H1 (cell line): ENCODE data around the gene TMEM176B. TPM values are rescaled to one million over a fixed set of nuclear protein-coding genes. Genes with fewer than 3 reads are reported as not detected.

Experiments used
- CTCF ChIA-PET: fragments of 300-600 bp; sonication (Branson Sonifier 250); formaldehyde crosslinking; loops from one replicate; lab custom pipeline; 2021; ENCODE audit not compliant: partially characterized antibody; lab: Charles Lee
- POLR2A ChIA-PET: fragments of 300-600 bp; sonication (Branson Sonifier 250); formaldehyde crosslinking; loops from one replicate; lab custom pipeline; 2021; ENCODE audit warnings: inconsistent platforms; ENCODE audit not compliant: partially characterized antibody; lab: Charles Lee
- DNase-seq, 2 experiments: peaks; one replicate each; pipeline versions ENCODE4 v3.0.0 to v3.0.0-alpha.2; 2010 to 2022; ENCODE audit warnings: low spot score in 2 of 2, low read depth in 1 of 2, mixed read lengths in 1 of 2
- FAIRE-seq: peaks from 2 replicates; lab custom pipeline; 2011; peaks lifted over from hg19 to GRCh38; lab: Jason Lieb, UNC
- H2AFZ ChIP-seq: 2 replicates; pipeline ENCODE4 v1.8.1; 2012; ENCODE audit warnings: low read length, inconsistent platforms
- H2AK5ac ChIP-seq: 2 replicates; pipeline ENCODE4 v1.6.1; 2013; ENCODE audit warnings: low read depth, low read length
- H2BK120ac ChIP-seq: replicated peaks from 2 replicates; pipeline ENCODE3; 2013; ENCODE audit warnings: low read depth, low read length, inconsistent platforms
- H2BK12ac ChIP-seq: 2 replicates; pipeline ENCODE4 v1.6.1; 2013; ENCODE audit warnings: low read depth, low read length
- H2BK15ac ChIP-seq: 2 replicates; pipeline ENCODE4 v1.6.1; 2013; ENCODE audit warnings: low read length
- H2BK20ac ChIP-seq: 2 replicates; pipeline ENCODE4 v1.6.1; 2013; ENCODE audit warnings: low read length
- H2BK5ac ChIP-seq: 2 replicates; pipeline ENCODE4 v1.6.1; 2013; ENCODE audit warnings: low read depth, low read length
- H3K14ac ChIP-seq: 2 replicates; pipeline ENCODE4 v1.6.1; 2013; ENCODE audit warnings: inconsistent platforms; ENCODE audit not compliant: insufficient read length
- H3K18ac ChIP-seq: 2 replicates; pipeline ENCODE4 v1.6.1; 2013; ENCODE audit warnings: low read length; ENCODE audit errors: extremely low read depth
- H3K23ac ChIP-seq: 2 replicates; pipeline ENCODE4 v1.6.1; 2013; ENCODE audit warnings: inconsistent platforms; ENCODE audit not compliant: insufficient read length
- H3K23me2 ChIP-seq: 2 replicates; pipeline ENCODE4 v1.6.1; 2013; ENCODE audit warnings: low read depth, low read length
- H3K27ac ChIP-seq: 2 replicates; pipeline ENCODE4 v1.6.1; 2011; ENCODE audit warnings: low read depth, low read length, inconsistent platforms
- H3K27me3 ChIP-seq, 4 experiments: replicated peaks in 1 of 4; 1 replicate in 1 of 4; 2 replicates in 3 of 4; pipeline versions ENCODE4 v1.6.1 to v1.8.1; 2011 to 2013; ENCODE audit warnings: low read length in 3 of 4, mild to moderate bottlenecking in 3 of 4, inconsistent platforms in 2 of 4, mixed read lengths in 2 of 4, moderate library complexity in 1 of 4; ENCODE audit not compliant: control insufficient read depth in 3 of 4, insufficient read depth in 3 of 4; ENCODE audit errors: extremely low read depth in 1 of 4
- H3K36me3 ChIP-seq, 4 experiments: 2 replicates each; pipeline versions ENCODE4 v1.6.1 to v1.8.1; 2011 to 2013; ENCODE audit warnings: mild to moderate bottlenecking in 4 of 4, low read length in 3 of 4, moderate library complexity in 2 of 4, control low read depth in 1 of 4, inconsistent platforms in 1 of 4; ENCODE audit not compliant: insufficient read depth in 4 of 4, control insufficient read depth in 2 of 4
- H3K4ac ChIP-seq: replicated peaks from 2 replicates; pipeline ENCODE3; 2013; ENCODE audit warnings: low read length, low read depth, mixed read lengths, inconsistent platforms; ENCODE audit not compliant: insufficient read length
- H3K4me1 ChIP-seq, 4 experiments: replicated peaks in 1 of 4; 1 replicate in 1 of 4; 2 replicates in 3 of 4; pipeline versions ENCODE4 v1.6.1 to v1.8.1; 2011 to 2013; ENCODE audit warnings: low read length in 3 of 4, inconsistent platforms in 2 of 4, mixed read lengths in 1 of 4; ENCODE audit not compliant: insufficient read depth in 4 of 4, control insufficient read depth in 3 of 4
- H3K4me2 ChIP-seq, 2 experiments: 2 replicates each; pipeline versions ENCODE4 v1.6.1 to v1.8.1; 2011 to 2013; ENCODE audit warnings: low read depth in 2 of 2, low read length in 2 of 2, control low read depth in 1 of 2, inconsistent platforms in 1 of 2, mild to moderate bottlenecking in 1 of 2; ENCODE audit not compliant: insufficient read depth in 1 of 2
- H3K4me3 ChIP-seq, 4 experiments: fragments of 200-600, 300-600 bp in 1 of 4; sonication (generic), shearing (Covaris generic), sonication (Bioruptor Twin) in 1 of 4; 2 replicates each; pipeline versions ENCODE4 v1.5.1 to v1.8.1; 2011 to 2016; ENCODE audit warnings: low read length in 4 of 4, low read depth in 3 of 4, control low read depth in 2 of 4, inconsistent platforms in 2 of 4, mild to moderate bottlenecking in 2 of 4, mixed read lengths in 1 of 4, moderate library complexity in 1 of 4; ENCODE audit not compliant: insufficient read depth in 2 of 4; ENCODE audit errors: extremely low read depth in 1 of 4
- H3K56ac ChIP-seq: replicated peaks from 2 replicates; pipeline ENCODE3; 2013; ENCODE audit warnings: low read depth, mild to moderate bottlenecking, mixed read lengths, low read length, inconsistent platforms; ENCODE audit not compliant: insufficient read length
- H3K79me1 ChIP-seq: 2 replicates; pipeline ENCODE4 v1.6.1; 2013; ENCODE audit warnings: low read depth, low read length, control low read depth
- H3K79me2 ChIP-seq, 2 experiments: 2 replicates each; pipeline versions ENCODE4 v1.6.1 to v1.8.1; 2012 to 2013; ENCODE audit warnings: low read length in 2 of 2, mild to moderate bottlenecking in 2 of 2, inconsistent platforms in 1 of 2; ENCODE audit not compliant: insufficient read depth in 2 of 2, control insufficient read depth in 1 of 2
- H3K9ac ChIP-seq, 4 experiments: replicated peaks in 1 of 4; 1 replicate in 1 of 4; 2 replicates in 3 of 4; pipeline versions ENCODE4 v1.6.1 to v1.8.1; 2011 to 2013; ENCODE audit warnings: low read depth in 3 of 4, low read length in 3 of 4, control low read depth in 2 of 4, mild to moderate bottlenecking in 2 of 4, moderate library complexity in 2 of 4, inconsistent platforms in 1 of 4; ENCODE audit errors: extremely low read depth in 1 of 4
- H3K9me3 ChIP-seq, 2 experiments: 2 replicates each; pipeline versions ENCODE4 v1.6.1 to v1.8.1; 2012 to 2013; ENCODE audit warnings: mild to moderate bottlenecking in 2 of 2, moderate library complexity in 2 of 2, control low read depth in 1 of 2, inconsistent platforms in 1 of 2, low read depth in 1 of 2, low read length in 1 of 2, mixed read lengths in 1 of 2; ENCODE audit not compliant: insufficient read depth in 2 of 2
- H4K20me1 ChIP-seq, 2 experiments: replicated peaks in 1 of 2; 2 replicates each; pipeline versions ENCODE3 to v1.8.1; 2011 to 2013; ENCODE audit warnings: inconsistent platforms in 2 of 2, low read length in 2 of 2, mild to moderate bottlenecking in 1 of 2; ENCODE audit not compliant: insufficient read depth in 2 of 2, control insufficient read depth in 1 of 2
- H4K5ac ChIP-seq: 2 replicates; pipeline ENCODE4 v1.6.1; 2013; ENCODE audit warnings: low read length, low read depth, mixed read lengths, inconsistent platforms; ENCODE audit not compliant: insufficient read length
- H4K8ac ChIP-seq: 2 replicates; pipeline ENCODE4 v1.8.0; 2013; ENCODE audit warnings: mild to moderate bottlenecking, moderate library complexity, low read length, inconsistent platforms; ENCODE audit not compliant: insufficient read depth; ENCODE audit errors: extremely low read depth
- H4K91ac ChIP-seq: replicated peaks from 2 replicates; pipeline ENCODE3; 2013; ENCODE audit warnings: low read length, mixed read lengths, inconsistent platforms; ENCODE audit not compliant: insufficient read length
- BRCA1 ChIP-seq: IDR thresholded peaks from 2 replicates; pipeline ENCODE4 v1.6.1; 2012; ENCODE audit warnings: low read depth, low read length, improper control_type of control experiment
- CREB1 ChIP-seq: IDR thresholded peaks from 2 replicates; pipeline ENCODE4 v1.6.1; 2012; ENCODE audit warnings: inconsistent platforms
- EZH2 ChIP-seq: fragments of 200-600 bp; sonication (generic); IDR thresholded peaks from 2 replicates; pipeline ENCODE4 v1.7.1; 2012; ENCODE audit warnings: low read depth, mild to moderate bottlenecking, moderate library complexity, low read length, inconsistent platforms; ENCODE audit not compliant: severe bottlenecking
- KDM1A ChIP-seq: fragments of 200-600, 300-600 bp; sonication (generic); IDR thresholded peaks from 2 replicates; pipeline ENCODE4 v1.7.1; 2016; ENCODE audit warnings: mild to moderate bottlenecking, low read length, borderline replicate concordance
- KDM5A ChIP-seq: fragments of 200-600 bp; IDR thresholded peaks from 2 replicates; pipeline ENCODE4 v1.7.1; 2012; ENCODE audit warnings: mild to moderate bottlenecking, low read length, inconsistent platforms, mixed read lengths
- POU5F1 ChIP-seq: IDR thresholded peaks from 2 replicates; pipeline ENCODE4 v1.6.1; 2011; ENCODE audit warnings: low read depth, mild to moderate bottlenecking, low read length, moderate library complexity
- RAD21 ChIP-seq, 2 experiments: IDR thresholded peaks in 1 of 2; conservative IDR thresholded peaks in 1 of 2; 2 replicates each; pipeline ENCODE4 v1.6.1; 2011; ENCODE audit warnings: low read depth in 2 of 2, low read length in 2 of 2, improper control_type of control experiment in 1 of 2, inconsistent platforms in 1 of 2, mild to moderate bottlenecking in 1 of 2, moderate library complexity in 1 of 2
- RBBP5 ChIP-seq: IDR thresholded peaks from 2 replicates; pipeline ENCODE4 v1.7.1; 2012; ENCODE audit warnings: low read depth, mild to moderate bottlenecking, inconsistent platforms, low read length, moderate library complexity, borderline replicate concordance
- SRF ChIP-seq: IDR thresholded peaks from 2 replicates; pipeline ENCODE4 v1.6.1; 2011; ENCODE audit warnings: mild to moderate bottlenecking, low read depth, low read length, moderate library complexity
- WGBS, 2 experiments: shearing (Covaris generic) in 1 of 2; methylation state at CpG; one replicate each; pipeline versions ENCODE4 v1.1.6 to v1.1.7; 2013 to 2015; ENCODE audit warnings: low lambda C conversion rate in 2 of 2, mixed read lengths in 2 of 2, inconsistent platforms in 1 of 2, low coverage in 1 of 2, missing lambda C conversion rate in 1 of 2; ENCODE audit not compliant: insufficient replicate concordance in 2 of 2, insufficient coverage in 1 of 2, insufficient read length in 1 of 2; ENCODE audit errors: extremely low coverage in 1 of 2, missing lambda C conversion rate in 1 of 2; 5-methylcytosine and 5-hydroxymethylcytosine counted together
- polyA plus RNA-seq, 7 experiments: library from polyadenylated mRNA; depleted of rRNA in 3 of 7; stranded (reverse) in 5 of 7; unstranded in 2 of 7; fragments of >200 nt in 5 of 7; fragments of 200-250 nt in 2 of 7; gene quantifications; 1 replicate in 5 of 7; 2 replicates in 1 of 7; 4 replicates in 1 of 7; pipeline versions ENCODE4 v1.2.1 to v1.2.3, GENCODE V29; 2011 to 2013; ENCODE audit warnings: missing spikeins in 2 of 7, mixed read lengths in 2 of 7
- total RNA-seq: library from RNA; stranded (reverse); fragmentation: NEBNext Ultra II Directional; extraction: Animal tissue kit (Norgen Biotek cat#: 25700); gene quantifications from 2 replicates; pipeline ENCODE4 v1.2.1, GENCODE V29; 2021
- TF ChIP-seq, protein P1 (sequence below): IDR thresholded peaks from 2 replicates; pipeline ENCODE4 v1.6.1; 2012; ENCODE audit warnings: inconsistent platforms
- TF ChIP-seq, protein P2 (sequence below): IDR thresholded peaks from 2 replicates; pipeline ENCODE4 v1.6.1; 2012; ENCODE audit warnings: inconsistent platforms

Gene TMEM176B
- total and polyA plus RNA-seq, 2 of the 8 experiments (the other 6 are each of a cell fraction or from before 2014, with no cell fraction given): 1.2 to 2.1 TPM

DNA sequence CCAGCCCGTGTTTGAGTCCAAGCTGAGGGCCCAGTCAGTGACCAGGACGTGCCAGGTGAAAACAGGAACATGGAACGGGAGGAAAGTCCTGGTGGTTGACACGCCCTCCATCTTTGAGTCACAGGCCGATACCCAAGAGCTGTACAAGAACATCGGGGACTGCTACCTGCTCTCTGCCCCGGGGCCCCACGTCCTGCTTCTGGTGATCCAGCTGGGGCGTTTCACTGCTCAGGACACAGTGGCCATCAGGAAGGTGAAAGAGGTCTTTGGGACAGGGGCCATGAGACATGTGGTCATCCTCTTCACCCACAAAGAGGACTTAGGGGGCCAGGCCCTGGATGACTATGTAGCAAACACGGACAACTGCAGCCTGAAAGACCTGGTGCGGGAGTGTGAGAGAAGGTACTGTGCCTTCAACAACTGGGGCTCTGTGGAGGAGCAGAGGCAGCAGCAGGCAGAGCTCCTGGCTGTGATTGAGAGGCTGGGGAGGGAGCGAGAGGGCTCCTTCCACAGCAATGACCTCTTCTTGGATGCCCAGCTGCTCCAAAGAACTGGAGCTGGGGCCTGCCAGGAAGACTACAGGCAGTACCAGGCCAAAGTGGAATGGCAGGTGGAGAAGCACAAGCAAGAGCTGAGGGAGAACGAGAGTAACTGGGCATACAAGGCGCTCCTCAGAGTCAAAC is 57.7 kb downstream of the TMEM176B start:
- Histone ChIP-seq H3K79me1 (no peaks in the 10 kb centered on the region), H3K23ac (no peak overlapping the region), H3K4ac (no peak overlapping the region), H3K27ac (no peak overlapping the region), H3K56ac (no peak overlapping the region), H3K9ac (no peak overlapping the region), H3K79me2 (no peaks in the 10 kb centered on the region), H2AK5ac (no peak overlapping the region), H3K4me3 (no peak overlapping the region), H3K36me3 (no peaks in the 10 kb centered on the region), H2BK120ac (no peak overlapping the region), H3K4me1 (no peaks in the 10 kb centered on the region), H2AFZ (no peak overlapping the region), H3K4me2 (no peak overlapping the region), H3K14ac (no peak overlapping the region), H3K27me3 (peaks cover 65 to 96% (median 85%) of the 10 kb centered on the region in 4 experiments), H4K8ac (no peak overlapping the region), H2BK12ac (no peak overlapping the region), H3K23me2 (no peaks in the 10 kb centered on the region), H4K5ac (no peak overlapping the region), H3K18ac (no peak overlapping the region), H2BK20ac (no peak overlapping the region), H3K9me3 (peaks cover 0 to 2% of the 10 kb centered on the region in 2 experiments; a peak in 1 of 4 replicates), H4K91ac (no peak overlapping the region), H2BK5ac (no peak overlapping the region), H2BK15ac (no peak overlapping the region), H4K20me1 (peaks cover 1 to 12% of the 10 kb centered on the region in 2 experiments)
- no peak for DNase-seq
- 83% methylated on average over 14 of the region's 14 CpGs; no CpG with 5 or more reads in 1 of the 2 experiments for WGBS, 2 experiments
- ChIA-PET POLR2A (no interaction called here), CTCF (interaction anchor here (0.6 to 1.1 kb wide), 6 partner anchors 10 to 293 kb away, joined by 3 to 6 read pairs (median 3); no protein-coding TSS in a partner anchor)
- no peak for FAIRE-seq
- TF ChIP-seq, protein P1, sequence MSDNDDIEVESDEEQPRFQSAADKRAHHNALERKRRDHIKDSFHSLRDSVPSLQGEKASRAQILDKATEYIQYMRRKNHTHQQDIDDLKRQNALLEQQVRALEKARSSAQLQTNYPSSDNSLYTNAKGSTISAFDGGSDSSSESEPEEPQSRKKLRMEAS: no peak
- TF ChIP-seq SRF: no peak
- TF ChIP-seq KDM1A: no peak
- no peak for TF ChIP-seq CREB1
- no peak for TF ChIP-seq POU5F1
- TF ChIP-seq, protein P2, sequence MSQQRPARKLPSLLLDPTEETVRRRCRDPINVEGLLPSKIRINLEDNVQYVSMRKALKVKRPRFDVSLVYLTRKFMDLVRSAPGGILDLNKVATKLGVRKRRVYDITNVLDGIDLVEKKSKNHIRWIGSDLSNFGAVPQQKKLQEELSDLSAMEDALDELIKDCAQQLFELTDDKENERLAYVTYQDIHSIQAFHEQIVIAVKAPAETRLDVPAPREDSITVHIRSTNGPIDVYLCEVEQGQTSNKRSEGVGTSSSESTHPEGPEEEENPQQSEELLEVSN: no peak
- no peak for TF ChIP-seq RAD21 (IDR thresholded peaks at IDR 0.05 in 1 of 2, conservative IDR thresholded peaks at IDR 0.05 in 1 of 2; ENCODE audit: low read depth in 2 of 2, low read length in 2 of 2)
- TF ChIP-seq KDM5A: no peak
- TF ChIP-seq BRCA1: no peak
- TF ChIP-seq EZH2: no peak
- no peak for TF ChIP-seq RBBP5
